Keratinocyte (primary cell): ENCODE measurements around the gene CNIH1. TPM values are rescaled to one million over a fixed set of nuclear protein-coding genes. Genes with fewer than 3 reads are reported as not detected.
"Not testable (repeated sequence)": the region's sequence is repeated elsewhere in the genome, so short reads cannot be mapped to it uniquely, and the experiment has no call there.

Experiments used
- DNase-seq: peaks from one replicate; pipeline ENCODE4 v3.0.0-alpha.2; 2011; ENCODE audit warnings: low read depth, missing footprints, low spot score
- FAIRE-seq: peaks from 2 replicates; lab custom pipeline; 2011; peaks lifted over from hg19 to GRCh38; lab: Jason Lieb, UNC
- H2AFZ ChIP-seq: 2 replicates; pipeline ENCODE4 v1.6.0; 2012; ENCODE audit warnings: low read length, control low read depth, inconsistent platforms; ENCODE audit not compliant: control insufficient read depth
- H3K27ac ChIP-seq: 2 replicates; pipeline ENCODE4 v1.5.1; 2011; ENCODE audit warnings: low read length; ENCODE audit not compliant: control insufficient read depth, insufficient read depth
- H3K27me3 ChIP-seq: 3 replicates; pipeline ENCODE4 v1.6.0; 2011; ENCODE audit warnings: low read length; ENCODE audit not compliant: control insufficient read depth, insufficient read depth; ENCODE audit errors: extremely low read depth
- H3K36me3 ChIP-seq, 2 experiments: 2 replicates in 1 of 2; 3 replicates in 1 of 2; pipeline ENCODE4 v1.5.1; 2011; ENCODE audit warnings: low read length in 2 of 2, mild to moderate bottlenecking in 1 of 2; ENCODE audit not compliant: control insufficient read depth in 2 of 2, insufficient read depth in 2 of 2; ENCODE audit errors: extremely low read depth in 1 of 2
- H3K4me1 ChIP-seq: 3 replicates; pipeline ENCODE4 v1.5.1; 2011; ENCODE audit warnings: low read length; ENCODE audit not compliant: control insufficient read depth, insufficient read depth; ENCODE audit errors: extremely low read depth
- H3K4me2 ChIP-seq: 3 replicates; pipeline ENCODE4 v1.6.0; 2011; ENCODE audit warnings: low read depth, low read length; ENCODE audit not compliant: control insufficient read depth, insufficient read depth; ENCODE audit errors: extremely low read depth
- H3K4me3 ChIP-seq, 3 experiments: fragments of 200-600 bp in 1 of 3; sonication (generic) in 1 of 3; 2 replicates in 2 of 3; 3 replicates in 1 of 3; pipeline ENCODE4 v1.5.1; 2011 to 2016; ENCODE audit warnings: low read length in 3 of 3, mild to moderate bottlenecking in 3 of 3, control low read depth in 2 of 3, inconsistent platforms in 1 of 3, low read depth in 1 of 3, mixed read lengths in 1 of 3, mixed run types in 1 of 3, moderate library complexity in 1 of 3; ENCODE audit not compliant: control insufficient read depth in 2 of 3, insufficient read depth in 2 of 3; ENCODE audit errors: extremely low read depth in 1 of 3
- H3K79me2 ChIP-seq: 2 replicates; pipeline ENCODE4 v1.6.0; 2012; ENCODE audit warnings: low read length; ENCODE audit not compliant: control insufficient read depth, insufficient read depth
- H3K9ac ChIP-seq: 3 replicates; pipeline ENCODE4 v1.6.0; 2011; ENCODE audit warnings: low read length; ENCODE audit not compliant: control insufficient read depth, insufficient read depth; ENCODE audit errors: extremely low read depth
- H3K9me1 ChIP-seq: 3 replicates; pipeline ENCODE4 v1.6.0; 2011; ENCODE audit warnings: low read length; ENCODE audit not compliant: control insufficient read depth, insufficient read depth; ENCODE audit errors: extremely low read depth
- H3K9me3 ChIP-seq: 2 replicates; pipeline ENCODE4 v1.5.1; 2012; ENCODE audit warnings: low read depth, low read length; ENCODE audit not compliant: control insufficient read depth
- H4K20me1 ChIP-seq: 3 replicates; pipeline ENCODE4 v1.6.0; 2011; ENCODE audit warnings: low read length; ENCODE audit not compliant: control insufficient read depth, insufficient read depth; ENCODE audit errors: extremely low read depth
- EZH2 ChIP-seq: IDR thresholded peaks from one replicate; pipeline ENCODE4 v1.6.1; 2012; ENCODE audit warnings: inconsistent platforms, mild to moderate bottlenecking, low read length, moderate library complexity
- dilution Hi-C: fragments of 300-500 bp; cut with MboI; formaldehyde crosslinking; loops from one replicate; pipeline ENCODE4 v1.7.0; 2020; ENCODE audit warnings: low sequenced_read_pairs; ENCODE audit not compliant: extremely low pct_ligation_motif_present
- polyA plus RNA-seq, 5 experiments: library from polyadenylated mRNA; depleted of rRNA in 3 of 5; stranded (reverse) in 3 of 5; stranded (forward) in 1 of 5; unstranded in 1 of 5; fragments of >200 nt; gene quantifications; 1 replicate in 1 of 5; 2 replicates in 3 of 5; 3 replicates in 1 of 5; pipeline versions ENCODE4 v1.2.1 to v1.2.3, GENCODE V29; 2011 to 2012; ENCODE audit warnings: missing spikeins in 2 of 5, low read depth in 1 of 5, low replicate concordance in 1 of 5

Gene CNIH1
- polyA plus RNA-seq, 1 donor (not counting 4 experiments of a cell fraction or from before 2014, with no cell fraction given), result 322 TPM

DNA sequence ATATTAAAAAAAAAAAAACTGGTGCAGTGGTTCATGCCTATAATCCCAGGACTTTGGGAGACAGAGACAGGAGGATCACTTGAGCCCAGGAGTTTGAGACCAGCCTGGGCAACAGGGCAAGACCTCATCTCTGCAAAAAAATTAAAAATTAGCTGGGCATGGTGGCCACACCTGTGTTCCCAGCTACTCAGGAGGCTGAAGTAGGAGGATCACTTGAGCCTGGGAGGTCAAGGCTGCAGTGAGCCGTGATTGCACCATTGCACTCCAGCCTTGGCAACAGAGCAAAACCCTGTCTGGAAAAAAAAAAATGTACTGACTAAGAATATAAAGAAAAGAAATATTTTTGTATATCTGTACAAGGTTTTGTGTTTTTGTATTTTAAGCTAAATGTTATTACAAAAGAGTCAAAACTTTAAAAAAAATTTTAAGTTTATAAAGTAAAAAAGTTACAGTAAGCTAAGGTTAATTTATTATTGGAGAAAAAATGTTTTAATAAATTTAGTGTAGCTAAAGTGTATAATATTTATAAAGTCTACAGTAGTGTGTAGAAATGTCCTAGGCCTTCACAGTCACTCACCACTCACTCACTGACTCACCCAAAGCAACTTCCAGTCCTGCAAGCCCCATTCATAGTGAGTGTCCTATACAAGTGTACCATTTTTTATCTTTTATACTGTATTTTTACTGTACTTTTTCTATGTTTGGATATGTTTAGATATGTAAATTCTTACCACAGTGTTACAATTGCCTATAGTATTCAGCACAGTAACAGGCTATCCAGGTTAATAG is 15.8 kb upstream of the CNIH1 start:
- H3K27me3 ChIP-seq, H3K9me3 ChIP-seq, H3K79me2 ChIP-seq, H3K27ac ChIP-seq, dilution Hi-C loops, H3K4me1 ChIP-seq, H3K4me2 ChIP-seq, H3K9ac ChIP-seq, H3K4me3 ChIP-seq, H3K9me1 ChIP-seq, H3K36me3 ChIP-seq, H2AFZ ChIP-seq, H4K20me1 ChIP-seq, FAIRE-seq, DNase-seq: not testable (repeated sequence)

DNA sequence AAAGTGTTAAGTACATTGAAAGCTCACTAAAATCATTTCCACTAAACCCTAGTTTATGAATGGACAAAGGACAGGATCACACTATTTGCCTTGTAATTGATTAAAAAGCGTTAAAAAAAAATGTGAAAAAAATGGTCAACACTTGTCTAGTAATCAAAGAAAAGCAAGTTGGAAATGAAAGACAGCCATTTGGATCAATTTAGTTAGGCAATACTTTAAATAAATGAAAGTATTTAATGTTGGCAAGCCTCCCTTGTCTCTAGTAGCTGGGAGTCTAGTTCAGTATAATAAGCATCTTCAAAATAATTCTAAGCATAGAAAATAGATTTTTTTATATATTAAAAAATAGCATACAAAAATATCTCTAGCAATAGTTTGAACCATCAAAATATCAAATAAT is 14.2 kb upstream of the CNIH1 start:
- FAIRE-seq (no peak), DNase-seq (no peak)
- Histone ChIP-seq H3K9me1 (no peaks in the 10 kb centered on the region), H3K36me3 (no peaks in the 10 kb centered on the region), H3K9me3 (no peaks in the 10 kb centered on the region), H3K27me3 (no peaks in the 10 kb centered on the region), H3K27ac (no peak overlapping the region), H3K4me1 (peaks cover 7% of the 10 kb centered on the region), H2AFZ (no peak overlapping the region), H3K79me2 (no peaks in the 10 kb centered on the region), H3K9ac (no peak overlapping the region), H3K4me2 (no peak overlapping the region), H4K20me1 (no peaks in the 10 kb centered on the region), H3K4me3 (no peak overlapping the region)
- dilution Hi-C loops, result no loop called here
- TF ChIP-seq EZH2, result no peak

DNA sequence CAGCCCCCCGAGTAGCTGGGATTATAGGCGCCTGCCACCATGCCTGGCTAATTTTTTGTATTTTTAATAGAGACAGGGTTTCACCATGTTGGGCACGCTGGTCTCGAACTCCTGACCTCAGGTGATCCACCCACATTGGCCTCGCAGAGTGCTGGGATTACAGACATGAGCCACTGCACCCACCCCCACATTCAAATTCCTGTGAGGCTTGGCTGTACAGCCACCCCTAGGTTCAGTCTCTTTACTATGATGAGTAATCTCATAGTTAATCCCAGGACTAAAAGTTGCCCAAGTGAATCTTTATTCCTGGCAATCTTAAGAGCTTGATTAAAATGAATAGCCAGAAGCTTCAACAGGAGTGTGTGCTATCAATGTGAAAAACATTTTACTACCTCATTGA is 12.8 kb upstream of the CNIH1 start:
- H2AFZ ChIP-seq, H3K9me3 ChIP-seq, dilution Hi-C loops, DNase-seq, H3K4me1 ChIP-seq, FAIRE-seq, H3K4me3 ChIP-seq, H3K9ac ChIP-seq, H3K79me2 ChIP-seq, H3K36me3 ChIP-seq, H4K20me1 ChIP-seq, H3K27ac ChIP-seq, H3K9me1 ChIP-seq, H3K27me3 ChIP-seq, H3K4me2 ChIP-seq: not testable (repeated sequence)
